Keratinocyte (primary cell): ENCODE data around the gene MAP3K3.

Experiments
- CTCF ChIP-seq, 3 experiments: IDR thresholded peaks in 1 of 3; conservative IDR thresholded peaks in 1 of 3; optimal IDR thresholded peaks in 1 of 3; 2 replicates in 2 of 3; 3 replicates in 1 of 3; pipeline versions ENCODE3 to v1.5.1; 2011; ENCODE audit warnings: low read length in 3 of 3, mild to moderate bottlenecking in 3 of 3, moderate library complexity in 2 of 3, control low read depth in 1 of 3, inconsistent platforms in 1 of 3; ENCODE audit not compliant: insufficient read depth in 2 of 3; ENCODE audit errors: extremely low read depth in 1 of 3
- EZH2 ChIP-seq: IDR thresholded peaks from one replicate; pipeline ENCODE4 v1.6.1; 2012; ENCODE audit warnings: inconsistent platforms, mild to moderate bottlenecking, low read length, moderate library complexity

- TF ChIP-seq CTCF (optimal IDR thresholded peaks at IDR 0.05 in 1 of 3, IDR thresholded peaks at IDR 0.05 in 1 of 3, conservative IDR thresholded peaks at IDR 0.05 in 1 of 3; ENCODE audit: extremely low read depth in 1 of 3, insufficient read depth in 2 of 3, low read length in 3 of 3) (no peak), EZH2 (no peak)
Observed at GRCh38 chr17:63653050-63653449, 30.8 kb downstream of the MAP3K3 start.
